Esophagus squamous epithelium (tissue), 4 donors: ENCODE results near the gene ENTR1.

Source experiments
- POLR2A ChIP-seq, 4 donors: fragments of 450-650 bp; IDR thresholded peaks; one replicate each; pipeline ENCODE4 v1.6.1; 2017; ENCODE audit warnings: antibody characterized with exemption in 4 of 4, mild to moderate bottlenecking in 4 of 4, moderate library complexity in 3 of 4
- TF ChIP-seq, protein P1 (sequence below), 6 experiments: fragments of 450-650 bp in 4 of 6; fragments of 200-600 bp in 2 of 6; sonication (generic) in 2 of 6; IDR thresholded peaks; one replicate each; pipeline ENCODE4 v1.5.1; 2016 to 2019; ENCODE audit warnings: antibody characterized with exemption in 6 of 6, mild to moderate bottlenecking in 4 of 6, moderate library complexity in 4 of 6

DNA sequence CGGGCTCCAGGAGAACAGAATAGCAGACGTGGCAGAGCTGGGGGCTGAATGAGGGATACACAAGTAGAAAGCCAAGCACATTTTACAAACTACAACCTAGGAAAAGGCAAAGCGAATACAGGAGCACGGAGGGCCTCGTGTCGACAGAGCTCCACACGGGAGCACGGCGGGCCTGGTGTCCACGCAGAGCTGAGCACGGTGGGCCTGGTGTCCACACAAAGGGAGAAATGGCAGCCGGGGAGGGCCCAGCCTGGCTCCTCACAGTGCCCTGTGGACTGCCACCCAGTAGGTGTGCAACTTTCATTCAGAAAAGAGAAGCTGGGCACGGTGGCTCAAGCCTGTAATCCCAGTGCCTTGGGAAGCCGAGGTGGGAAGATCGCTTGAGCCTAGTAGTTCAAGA, 32.7 kb upstream of the ENTR1 start:
- TF ChIP-seq POLR2A (IDR thresholded peaks at IDR 0.05) = no peak
- TF ChIP-seq, protein P1, sequence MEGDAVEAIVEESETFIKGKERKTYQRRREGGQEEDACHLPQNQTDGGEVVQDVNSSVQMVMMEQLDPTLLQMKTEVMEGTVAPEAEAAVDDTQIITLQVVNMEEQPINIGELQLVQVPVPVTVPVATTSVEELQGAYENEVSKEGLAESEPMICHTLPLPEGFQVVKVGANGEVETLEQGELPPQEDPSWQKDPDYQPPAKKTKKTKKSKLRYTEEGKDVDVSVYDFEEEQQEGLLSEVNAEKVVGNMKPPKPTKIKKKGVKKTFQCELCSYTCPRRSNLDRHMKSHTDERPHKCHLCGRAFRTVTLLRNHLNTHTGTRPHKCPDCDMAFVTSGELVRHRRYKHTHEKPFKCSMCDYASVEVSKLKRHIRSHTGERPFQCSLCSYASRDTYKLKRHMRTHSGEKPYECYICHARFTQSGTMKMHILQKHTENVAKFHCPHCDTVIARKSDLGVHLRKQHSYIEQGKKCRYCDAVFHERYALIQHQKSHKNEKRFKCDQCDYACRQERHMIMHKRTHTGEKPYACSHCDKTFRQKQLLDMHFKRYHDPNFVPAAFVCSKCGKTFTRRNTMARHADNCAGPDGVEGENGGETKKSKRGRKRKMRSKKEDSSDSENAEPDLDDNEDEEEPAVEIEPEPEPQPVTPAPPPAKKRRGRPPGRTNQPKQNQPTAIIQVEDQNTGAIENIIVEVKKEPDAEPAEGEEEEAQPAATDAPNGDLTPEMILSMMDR (IDR thresholded peaks at IDR 0.05) = no peak
